ENCODE results near the gene TENT4A.

TENT4A gene

DNA sequence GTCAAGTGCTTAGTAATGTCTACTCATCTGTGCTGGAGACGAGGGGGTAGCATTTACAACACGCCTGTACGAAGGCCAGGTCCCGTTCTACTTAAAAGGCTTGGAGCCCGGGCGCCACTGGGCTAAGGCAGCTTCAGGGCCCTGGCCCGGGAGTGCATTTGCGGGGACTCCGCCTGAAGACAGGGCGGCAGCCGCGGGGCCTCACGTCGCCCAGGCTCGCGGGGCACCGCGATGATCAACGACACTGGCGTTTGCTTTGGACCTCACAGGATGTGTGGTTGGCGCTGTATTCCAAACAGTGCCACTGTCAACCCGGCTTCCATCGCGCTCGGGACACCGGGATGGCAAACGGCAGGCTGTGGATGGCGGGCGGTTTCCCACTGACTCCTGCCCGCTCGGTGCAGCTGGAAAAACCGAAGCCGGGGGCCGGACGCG is 1.1 kb upstream of the TENT4A start:
- H3K4me2 ChIP-seq (ENCODE audit: insufficient read depth, low read length): peak overlapping the region; percentile 94
- H2AFZ ChIP-seq (ENCODE audit: low read depth, low read length): peak overlapping the region; percentile 74
- H3K4me3 ChIP-seq (ENCODE audit: low read depth in 1 of 2, low read length in 2 of 2): peak overlapping the region; percentile 79 to 83
- H3K36me3 ChIP-seq (ENCODE audit: insufficient read depth, low read length): peaks cover 20% of the 10 kb centered on the region
- no peaks in the 10 kb centered on the region for H3K27me3 ChIP-seq (ENCODE audit: insufficient read depth, low read length, poor library complexity)
- H4K20me1 ChIP-seq (ENCODE audit: insufficient read depth, low read length): peaks cover 31% of the 10 kb centered on the region
- DNase-seq (peak; percentile 64), ATAC-seq (ENCODE audit: insufficient read depth, low read depth) (peak; percentile 43)
- no peaks in the 10 kb centered on the region for H3K9me3 ChIP-seq (ENCODE audit: insufficient read depth, low read length, severe bottlenecking)
- TF ChIP-seq EZH2 (IDR thresholded peaks at IDR 0.05; ENCODE audit: borderline replicate concordance, low read depth, low read length, severe bottlenecking): no peak
- TF ChIP-seq, protein P1, sequence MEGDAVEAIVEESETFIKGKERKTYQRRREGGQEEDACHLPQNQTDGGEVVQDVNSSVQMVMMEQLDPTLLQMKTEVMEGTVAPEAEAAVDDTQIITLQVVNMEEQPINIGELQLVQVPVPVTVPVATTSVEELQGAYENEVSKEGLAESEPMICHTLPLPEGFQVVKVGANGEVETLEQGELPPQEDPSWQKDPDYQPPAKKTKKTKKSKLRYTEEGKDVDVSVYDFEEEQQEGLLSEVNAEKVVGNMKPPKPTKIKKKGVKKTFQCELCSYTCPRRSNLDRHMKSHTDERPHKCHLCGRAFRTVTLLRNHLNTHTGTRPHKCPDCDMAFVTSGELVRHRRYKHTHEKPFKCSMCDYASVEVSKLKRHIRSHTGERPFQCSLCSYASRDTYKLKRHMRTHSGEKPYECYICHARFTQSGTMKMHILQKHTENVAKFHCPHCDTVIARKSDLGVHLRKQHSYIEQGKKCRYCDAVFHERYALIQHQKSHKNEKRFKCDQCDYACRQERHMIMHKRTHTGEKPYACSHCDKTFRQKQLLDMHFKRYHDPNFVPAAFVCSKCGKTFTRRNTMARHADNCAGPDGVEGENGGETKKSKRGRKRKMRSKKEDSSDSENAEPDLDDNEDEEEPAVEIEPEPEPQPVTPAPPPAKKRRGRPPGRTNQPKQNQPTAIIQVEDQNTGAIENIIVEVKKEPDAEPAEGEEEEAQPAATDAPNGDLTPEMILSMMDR (IDR thresholded peaks at IDR 0.05; ENCODE audit: borderline replicate concordance, extremely low read depth, low read length, poor library complexity, severe bottlenecking): peak; percentile 17
- H3K9ac ChIP-seq (ENCODE audit: low read depth, low read length): peak overlapping the region; percentile 94
- peaks cover 42% of the 10 kb centered on the region for H3K4me1 ChIP-seq (ENCODE audit: insufficient read depth, low read length)
- peaks cover 34% of the 10 kb centered on the region for H3K79me2 ChIP-seq (ENCODE audit: insufficient read depth, low read length)
- H3K27ac ChIP-seq (ENCODE audit: low read length): peak overlapping the region; percentile 94

DNA sequence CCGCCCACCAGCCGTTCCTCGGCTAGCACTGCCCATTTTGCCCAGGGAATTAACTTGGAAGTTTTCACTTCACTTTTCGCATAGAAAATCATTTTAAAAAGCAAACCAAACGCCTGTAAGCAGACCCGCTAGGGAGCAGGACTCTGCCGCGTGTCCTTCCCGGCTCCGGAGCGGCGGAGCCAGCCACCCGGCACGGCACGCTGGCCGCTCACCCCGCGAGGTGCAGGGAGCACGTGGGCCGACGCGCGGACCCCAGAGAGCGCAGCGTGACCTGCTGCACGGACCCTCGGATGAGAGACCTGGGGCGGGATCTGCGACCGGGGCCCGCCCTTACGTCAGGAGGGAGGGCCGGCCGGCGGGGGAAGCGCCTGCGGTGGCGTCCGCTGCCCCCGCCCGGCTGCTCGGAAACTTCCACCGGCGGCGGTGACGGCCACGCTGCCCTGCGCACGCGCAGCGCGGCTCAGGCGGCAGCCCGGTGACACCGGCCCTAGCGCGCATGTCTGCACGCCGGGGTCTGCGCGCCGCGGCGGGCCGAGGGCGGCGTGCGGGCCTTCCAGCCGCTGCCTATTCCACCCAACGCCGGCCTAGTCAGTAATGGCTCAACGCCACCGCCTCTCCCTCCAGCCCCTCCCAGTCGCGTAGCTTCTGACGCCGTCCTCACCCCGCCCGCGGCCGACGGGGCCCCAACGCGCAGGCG is 507 bp upstream of the TENT4A start:
- Histone ChIP-seq H4K20me1 (ENCODE audit: insufficient read depth, low read length) (peaks cover 37% of the 10 kb centered on the region), H3K4me1 (ENCODE audit: insufficient read depth, low read length) (peaks cover 42% of the 10 kb centered on the region), H2AFZ (ENCODE audit: low read depth, low read length) (peak overlapping the region; percentile 74), H3K9me3 (ENCODE audit: insufficient read depth, low read length, severe bottlenecking) (no peaks in the 10 kb centered on the region), H3K79me2 (ENCODE audit: insufficient read depth, low read length) (peaks cover 40% of the 10 kb centered on the region), H3K27me3 (ENCODE audit: insufficient read depth, low read length, poor library complexity) (no peaks in the 10 kb centered on the region), H3K4me2 (ENCODE audit: insufficient read depth, low read length) (peak overlapping the region; percentile 94), H3K9ac (ENCODE audit: low read depth, low read length) (peak overlapping the region; percentile 94), H3K27ac (ENCODE audit: low read length) (peak overlapping the region; percentile 94), H3K4me3 (ENCODE audit: low read depth in 1 of 2, low read length in 2 of 2) (peak overlapping the region; percentile 79 to 83), H3K36me3 (ENCODE audit: insufficient read depth, low read length) (peaks cover 25% of the 10 kb centered on the region)
- ATAC-seq (ENCODE audit: insufficient read depth, low read depth) (peak; percentile 81), DNase-seq (peak; percentile 97)
- no peak for TF ChIP-seq EZH2 (IDR thresholded peaks at IDR 0.05; ENCODE audit: borderline replicate concordance, low read depth, low read length, severe bottlenecking)
- TF ChIP-seq, protein P1 (IDR thresholded peaks at IDR 0.05; ENCODE audit: borderline replicate concordance, extremely low read depth, low read length, poor library complexity, severe bottlenecking): peak; percentile 9

DNA sequence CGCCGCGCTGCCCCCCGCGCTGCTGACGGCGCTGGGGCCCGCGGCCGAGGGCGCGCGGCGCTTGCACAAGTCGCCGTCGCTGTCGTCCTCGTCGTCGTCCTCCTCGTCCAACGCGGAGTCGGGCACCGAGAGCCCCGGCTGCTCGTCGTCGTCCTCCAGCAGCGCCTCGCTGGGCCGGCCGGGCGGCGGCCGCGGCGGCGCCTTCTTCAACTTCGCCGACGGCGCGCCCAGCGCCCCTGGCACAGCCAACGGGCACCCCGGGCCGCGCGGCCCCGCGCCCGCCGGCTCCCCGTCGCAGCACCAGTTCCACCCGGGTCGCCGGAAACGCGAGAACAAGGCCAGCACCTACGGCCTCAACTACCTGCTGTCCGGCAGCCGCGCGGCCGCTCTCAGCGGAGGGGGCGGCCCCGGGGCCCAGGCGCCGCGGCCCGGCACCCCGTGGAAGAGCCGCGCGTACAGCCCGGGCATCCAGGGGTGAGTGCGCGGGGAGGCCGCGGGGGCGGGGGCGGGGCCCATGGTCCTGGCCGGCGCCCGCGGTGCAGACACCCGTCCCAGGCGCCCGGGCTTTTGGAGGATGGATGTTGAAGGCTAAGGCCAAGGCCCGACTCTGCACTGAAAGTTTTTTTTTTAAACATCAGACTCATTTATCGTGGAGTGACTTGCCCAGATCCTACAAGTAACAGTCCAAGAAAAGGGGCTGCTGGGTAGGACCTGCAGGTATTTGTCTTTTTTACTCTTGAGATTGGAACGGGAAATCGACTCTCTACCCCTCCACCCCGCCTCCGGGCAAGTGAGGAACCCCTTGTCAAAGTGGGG is 1.2 kb downstream of the TENT4A start:
- ATAC-seq (ENCODE audit: insufficient read depth, low read depth) (no peak), DNase-seq (peak; percentile 24)
- Histone ChIP-seq H3K27ac (ENCODE audit: low read length) (peak overlapping the region; percentile 56), H3K27me3 (ENCODE audit: insufficient read depth, low read length, poor library complexity) (no peaks in the 10 kb centered on the region), H2AFZ (ENCODE audit: low read depth, low read length) (no peak overlapping the region), H3K9me3 (ENCODE audit: insufficient read depth, low read length, severe bottlenecking) (no peaks in the 10 kb centered on the region), H3K79me2 (ENCODE audit: insufficient read depth, low read length) (peaks cover 57% of the 10 kb centered on the region), H3K4me3 (ENCODE audit: low read depth in 1 of 2, low read length in 2 of 2) (peak overlapping the region; percentile 79 to 89; a peak in 3 of 4 replicates), H3K4me1 (ENCODE audit: insufficient read depth, low read length) (peaks cover 52% of the 10 kb centered on the region), H3K9ac (ENCODE audit: low read depth, low read length) (peak overlapping the region; percentile 71), H3K36me3 (ENCODE audit: insufficient read depth, low read length) (peaks cover 41% of the 10 kb centered on the region), H3K4me2 (ENCODE audit: insufficient read depth, low read length) (peak overlapping the region; percentile 95), H4K20me1 (ENCODE audit: insufficient read depth, low read length) (peaks cover 53% of the 10 kb centered on the region)
- TF ChIP-seq, protein P1 (IDR thresholded peaks at IDR 0.05; ENCODE audit: borderline replicate concordance, extremely low read depth, low read length, poor library complexity, severe bottlenecking): no peak
- TF ChIP-seq EZH2 (IDR thresholded peaks at IDR 0.05; ENCODE audit: borderline replicate concordance, low read depth, low read length, severe bottlenecking): no peak

All from DND-41 (cell line).